ENCODE measurements around the gene PKMYT1.

Gene PKMYT1

GRCh38 chr16:2939968-2940367, 40.3 kb downstream of the PKMYT1 start:
- Histone ChIP-seq H3K27ac (replicated peaks) (no peak overlapping the region), H3K27me3 (ENCODE audit: insufficient read depth, poor library complexity, severe bottlenecking) (no peaks in the 10 kb centered on the region), H3K4me3 (replicated peaks; ENCODE audit: insufficient read depth, low read length) (no peak overlapping the region)
- DNase-seq (ENCODE audit: low read depth in 1 of 2, low spot score in 1 of 2): no peak
- TF ChIP-seq POLR2AphosphoS5 (IDR thresholded peaks at IDR 0.05; ENCODE audit: low read depth): no peak
- TF ChIP-seq, protein P1, sequence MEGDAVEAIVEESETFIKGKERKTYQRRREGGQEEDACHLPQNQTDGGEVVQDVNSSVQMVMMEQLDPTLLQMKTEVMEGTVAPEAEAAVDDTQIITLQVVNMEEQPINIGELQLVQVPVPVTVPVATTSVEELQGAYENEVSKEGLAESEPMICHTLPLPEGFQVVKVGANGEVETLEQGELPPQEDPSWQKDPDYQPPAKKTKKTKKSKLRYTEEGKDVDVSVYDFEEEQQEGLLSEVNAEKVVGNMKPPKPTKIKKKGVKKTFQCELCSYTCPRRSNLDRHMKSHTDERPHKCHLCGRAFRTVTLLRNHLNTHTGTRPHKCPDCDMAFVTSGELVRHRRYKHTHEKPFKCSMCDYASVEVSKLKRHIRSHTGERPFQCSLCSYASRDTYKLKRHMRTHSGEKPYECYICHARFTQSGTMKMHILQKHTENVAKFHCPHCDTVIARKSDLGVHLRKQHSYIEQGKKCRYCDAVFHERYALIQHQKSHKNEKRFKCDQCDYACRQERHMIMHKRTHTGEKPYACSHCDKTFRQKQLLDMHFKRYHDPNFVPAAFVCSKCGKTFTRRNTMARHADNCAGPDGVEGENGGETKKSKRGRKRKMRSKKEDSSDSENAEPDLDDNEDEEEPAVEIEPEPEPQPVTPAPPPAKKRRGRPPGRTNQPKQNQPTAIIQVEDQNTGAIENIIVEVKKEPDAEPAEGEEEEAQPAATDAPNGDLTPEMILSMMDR (IDR thresholded peaks at IDR 0.05; ENCODE audit: insufficient read depth, low read length): no peak
- TF ChIP-seq, protein P2, sequence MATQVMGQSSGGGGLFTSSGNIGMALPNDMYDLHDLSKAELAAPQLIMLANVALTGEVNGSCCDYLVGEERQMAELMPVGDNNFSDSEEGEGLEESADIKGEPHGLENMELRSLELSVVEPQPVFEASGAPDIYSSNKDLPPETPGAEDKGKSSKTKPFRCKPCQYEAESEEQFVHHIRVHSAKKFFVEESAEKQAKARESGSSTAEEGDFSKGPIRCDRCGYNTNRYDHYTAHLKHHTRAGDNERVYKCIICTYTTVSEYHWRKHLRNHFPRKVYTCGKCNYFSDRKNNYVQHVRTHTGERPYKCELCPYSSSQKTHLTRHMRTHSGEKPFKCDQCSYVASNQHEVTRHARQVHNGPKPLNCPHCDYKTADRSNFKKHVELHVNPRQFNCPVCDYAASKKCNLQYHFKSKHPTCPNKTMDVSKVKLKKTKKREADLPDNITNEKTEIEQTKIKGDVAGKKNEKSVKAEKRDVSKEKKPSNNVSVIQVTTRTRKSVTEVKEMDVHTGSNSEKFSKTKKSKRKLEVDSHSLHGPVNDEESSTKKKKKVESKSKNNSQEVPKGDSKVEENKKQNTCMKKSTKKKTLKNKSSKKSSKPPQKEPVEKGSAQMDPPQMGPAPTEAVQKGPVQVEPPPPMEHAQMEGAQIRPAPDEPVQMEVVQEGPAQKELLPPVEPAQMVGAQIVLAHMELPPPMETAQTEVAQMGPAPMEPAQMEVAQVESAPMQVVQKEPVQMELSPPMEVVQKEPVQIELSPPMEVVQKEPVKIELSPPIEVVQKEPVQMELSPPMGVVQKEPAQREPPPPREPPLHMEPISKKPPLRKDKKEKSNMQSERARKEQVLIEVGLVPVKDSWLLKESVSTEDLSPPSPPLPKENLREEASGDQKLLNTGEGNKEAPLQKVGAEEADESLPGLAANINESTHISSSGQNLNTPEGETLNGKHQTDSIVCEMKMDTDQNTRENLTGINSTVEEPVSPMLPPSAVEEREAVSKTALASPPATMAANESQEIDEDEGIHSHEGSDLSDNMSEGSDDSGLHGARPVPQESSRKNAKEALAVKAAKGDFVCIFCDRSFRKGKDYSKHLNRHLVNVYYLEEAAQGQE (IDR thresholded peaks at IDR 0.05; ENCODE audit: insufficient replicate concordance, low read depth): no peak
- no peak for TF ChIP-seq SPI1 (IDR thresholded peaks at IDR 0.05; ENCODE audit: borderline replicate concordance, low read depth)
- TF ChIP-seq GABPA (IDR thresholded peaks at IDR 0.05; ENCODE audit: low read depth): no peak

- DNase-seq (ENCODE audit: low read depth in 1 of 2, low spot score in 1 of 2): no peak
- TF ChIP-seq, protein P2 (IDR thresholded peaks at IDR 0.05; ENCODE audit: insufficient replicate concordance, low read depth): no peak
- TF ChIP-seq SPI1 (IDR thresholded peaks at IDR 0.05; ENCODE audit: borderline replicate concordance, low read depth) (no peak), POLR2AphosphoS5 (IDR thresholded peaks at IDR 0.05; ENCODE audit: low read depth) (no peak), GABPA (IDR thresholded peaks at IDR 0.05; ENCODE audit: low read depth) (no peak)
- TF ChIP-seq, protein P1 (IDR thresholded peaks at IDR 0.05; ENCODE audit: insufficient read depth, low read length): no peak
- Histone ChIP-seq H3K27me3 (ENCODE audit: insufficient read depth, poor library complexity, severe bottlenecking) (no peaks in the 10 kb centered on the region), H3K27ac (replicated peaks) (no peak overlapping the region), H3K4me3 (replicated peaks; ENCODE audit: insufficient read depth, low read length) (no peak overlapping the region)
Measured at GRCh38 chr16:2938206-2938605, 42.0 kb downstream of the PKMYT1 start.

DNA sequence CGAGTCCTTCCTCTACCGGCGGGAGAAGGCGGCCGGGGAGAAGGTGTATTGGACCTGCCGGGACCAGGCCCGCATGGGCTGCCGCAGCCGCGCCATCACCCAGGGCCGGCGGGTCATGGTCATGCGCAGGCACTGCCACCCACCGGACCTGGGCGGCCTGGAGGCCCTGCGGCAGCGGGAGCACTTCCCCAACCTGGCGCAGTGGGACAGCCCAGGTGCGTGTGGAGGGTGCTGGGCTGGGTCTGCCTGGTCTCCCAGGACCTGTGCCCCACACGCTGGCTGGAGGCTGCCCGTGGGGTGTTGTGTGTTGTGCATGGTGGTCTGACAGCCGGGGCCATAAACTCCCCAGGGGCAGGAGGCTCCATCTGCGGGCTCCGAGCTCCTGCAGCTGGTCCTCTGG, 43.1 kb downstream of the PKMYT1 start:
- TF ChIP-seq, protein P2 (IDR thresholded peaks at IDR 0.05; ENCODE audit: insufficient replicate concordance, low read depth): no peak
- TF ChIP-seq, protein P1 (IDR thresholded peaks at IDR 0.05; ENCODE audit: insufficient read depth, low read length): no peak
- TF ChIP-seq POLR2AphosphoS5 (IDR thresholded peaks at IDR 0.05; ENCODE audit: low read depth) (no peak), GABPA (IDR thresholded peaks at IDR 0.05; ENCODE audit: low read depth) (no peak), SPI1 (IDR thresholded peaks at IDR 0.05; ENCODE audit: borderline replicate concordance, low read depth) (no peak)
- Histone ChIP-seq H3K27ac (replicated peaks) (no peak overlapping the region), H3K27me3 (ENCODE audit: insufficient read depth, poor library complexity, severe bottlenecking) (no peaks in the 10 kb centered on the region), H3K4me3 (replicated peaks; ENCODE audit: insufficient read depth, low read length) (no peak overlapping the region)
- no peak for DNase-seq (ENCODE audit: low read depth in 1 of 2, low spot score in 1 of 2)

Measured in HL-60 (cell line).